Activated CD8-positive, alpha-beta memory T cell treated with anti-CD3 and anti-CD28 coated beads, Interleukin-2, amount 50 U/mL, for 24 hours (primary cell): ENCODE measurements around the gene SSH3.
"Not testable (repeated sequence)": the region's sequence is repeated elsewhere in the genome, so short reads cannot be mapped to it uniquely, and the experiment has no call there.

Experiments
- DNase-seq: peaks from one replicate; pipeline ENCODE4 v3.0.0-alpha.2; 2020; ENCODE audit errors: extremely low read depth

The SSH3 gene

DNA sequence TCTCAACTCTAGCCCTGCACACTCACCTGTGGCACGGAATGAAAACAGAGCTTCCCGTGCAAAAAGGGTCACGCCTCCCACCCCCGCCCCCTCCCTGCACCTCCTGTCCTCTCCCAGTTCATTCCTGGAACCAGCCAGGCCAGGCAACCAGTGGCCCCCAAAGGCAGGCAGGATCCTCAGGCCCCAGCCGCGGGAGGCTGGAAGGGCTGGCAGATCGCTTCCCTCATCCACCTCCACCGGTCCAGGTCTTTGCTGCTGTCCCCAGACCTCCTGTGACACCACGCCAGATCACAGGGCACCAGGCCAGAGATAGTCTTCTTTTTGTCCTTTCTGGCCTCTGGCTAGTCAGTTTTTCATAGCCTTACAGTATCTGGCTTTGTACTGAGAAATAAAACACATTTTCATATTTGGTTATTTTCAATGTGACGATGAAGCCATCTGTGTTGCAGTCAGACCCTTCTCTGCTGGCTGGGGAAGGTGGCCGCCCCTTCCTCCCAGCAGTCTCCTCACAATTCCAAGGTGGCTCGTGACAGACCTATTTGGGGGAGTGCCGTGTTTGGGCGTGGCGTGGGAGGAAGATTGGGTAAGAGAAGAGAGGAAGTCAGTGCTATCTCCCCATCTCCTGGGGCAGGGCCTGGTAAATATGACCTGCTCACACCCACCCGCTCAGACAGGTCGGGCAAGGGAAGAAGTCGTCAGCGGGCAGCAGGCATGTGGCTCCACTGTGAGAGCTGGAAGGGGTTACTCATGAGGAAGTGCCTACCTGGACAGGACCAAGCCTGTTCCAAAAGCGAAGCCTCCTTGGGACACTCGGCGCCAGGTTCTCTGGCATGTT, 9.1 kb downstream of the SSH3 start:
- DNase-seq: no peak

DNA sequence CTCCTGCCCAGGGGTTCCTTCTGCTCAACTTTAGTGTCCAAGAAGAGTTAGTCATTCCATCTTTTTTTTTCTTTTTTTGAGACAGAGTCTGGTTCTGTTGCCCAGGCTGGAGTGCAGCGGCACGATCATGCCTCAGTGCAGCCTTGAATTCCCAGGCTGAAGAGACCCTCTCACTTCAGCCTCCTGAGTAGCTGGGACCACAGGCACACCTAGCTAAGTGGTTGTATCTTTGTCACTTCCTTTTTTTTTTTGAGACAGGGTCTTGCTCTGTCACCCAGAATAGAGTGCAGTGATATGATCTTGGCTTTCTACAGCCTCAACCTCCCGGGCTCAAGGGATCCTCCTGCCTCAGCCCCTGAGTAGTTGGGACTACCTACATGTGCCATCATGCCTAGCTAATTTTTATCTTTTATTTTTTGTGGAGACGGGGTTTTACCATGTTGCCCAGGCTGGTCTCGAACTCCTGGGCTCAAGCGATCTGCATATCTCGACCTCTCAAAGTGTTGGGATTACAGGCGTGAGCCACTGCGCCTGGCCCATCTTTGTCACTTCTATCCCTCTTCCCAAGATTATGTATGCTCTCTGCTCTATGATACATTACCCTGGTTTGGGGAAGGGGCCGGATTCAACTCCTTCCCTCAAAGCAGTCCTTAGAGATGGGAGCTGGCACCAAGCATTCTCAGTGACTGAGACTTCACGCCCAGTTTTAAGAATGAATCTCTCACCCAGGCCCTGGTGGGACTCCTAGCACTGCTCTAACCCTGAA, 10.0 kb downstream of the SSH3 start:
- no peak for DNase-seq

DNA sequence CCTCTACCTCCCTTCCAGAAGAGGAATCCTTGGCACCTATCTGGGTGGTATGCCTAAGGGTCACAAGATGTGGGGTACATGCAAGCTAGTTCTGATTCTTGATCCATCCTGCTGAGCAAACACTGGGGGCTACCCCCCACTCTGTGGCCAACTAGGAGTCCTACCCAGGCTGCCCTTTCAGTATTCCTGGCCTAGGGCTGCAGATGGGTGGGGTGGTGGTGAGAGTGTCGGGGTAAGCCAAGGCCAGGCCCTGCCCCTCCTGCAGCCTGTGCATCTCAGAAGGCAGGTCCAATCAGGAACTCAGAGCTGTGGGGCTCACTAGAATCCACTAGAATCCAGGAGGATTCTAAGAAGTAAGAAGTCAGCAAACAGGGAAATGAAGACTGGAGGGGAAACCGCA, 10.9 kb downstream of the SSH3 start:
- DNase-seq: no peak

DNA sequence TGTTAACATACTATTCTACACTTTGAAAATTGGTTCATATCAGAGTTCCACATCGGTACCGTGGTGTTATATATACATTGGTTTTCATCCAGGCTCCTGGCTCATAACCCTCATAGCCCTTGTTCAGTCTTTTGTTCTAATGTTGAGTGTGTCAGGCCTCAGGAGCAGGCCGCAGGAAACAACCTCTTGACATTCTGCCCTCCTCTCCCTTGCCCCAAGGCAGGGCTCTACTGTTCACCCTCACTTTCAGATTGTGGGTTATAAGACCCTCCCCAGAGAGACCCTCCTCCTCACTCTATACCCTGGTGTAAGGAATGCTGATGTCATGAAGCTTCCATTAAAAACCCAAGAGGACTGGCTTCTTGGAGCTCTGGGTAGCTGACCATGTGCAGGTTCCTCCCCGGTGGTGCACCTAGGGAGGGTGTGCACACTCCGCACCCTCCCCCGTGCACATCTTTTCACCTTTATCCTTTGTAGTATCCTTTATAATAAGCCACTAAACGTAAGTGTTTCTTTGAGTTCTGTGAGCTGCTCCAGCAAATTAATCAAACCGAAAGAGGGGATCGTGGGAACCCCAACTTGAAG, 12.1 kb downstream of the SSH3 start:
- DNase-seq: no peak

DNA sequence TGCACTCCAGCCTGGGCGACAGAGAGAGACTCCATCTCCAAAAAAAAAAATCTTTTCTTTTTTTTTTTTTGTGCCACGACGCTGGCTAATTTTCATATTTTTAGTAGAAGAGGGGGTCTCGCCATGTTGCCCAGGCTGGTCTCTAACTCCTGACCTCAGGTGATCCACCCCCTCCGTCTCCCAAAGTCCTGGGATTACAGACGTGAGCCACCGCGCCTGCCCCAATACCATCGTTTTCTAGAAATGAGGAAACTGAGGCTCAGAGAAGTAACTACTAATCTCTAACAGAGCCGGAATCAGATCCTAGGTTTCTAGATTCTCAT, 13.5 kb downstream of the SSH3 start:
- DNase-seq: no peak

DNA sequence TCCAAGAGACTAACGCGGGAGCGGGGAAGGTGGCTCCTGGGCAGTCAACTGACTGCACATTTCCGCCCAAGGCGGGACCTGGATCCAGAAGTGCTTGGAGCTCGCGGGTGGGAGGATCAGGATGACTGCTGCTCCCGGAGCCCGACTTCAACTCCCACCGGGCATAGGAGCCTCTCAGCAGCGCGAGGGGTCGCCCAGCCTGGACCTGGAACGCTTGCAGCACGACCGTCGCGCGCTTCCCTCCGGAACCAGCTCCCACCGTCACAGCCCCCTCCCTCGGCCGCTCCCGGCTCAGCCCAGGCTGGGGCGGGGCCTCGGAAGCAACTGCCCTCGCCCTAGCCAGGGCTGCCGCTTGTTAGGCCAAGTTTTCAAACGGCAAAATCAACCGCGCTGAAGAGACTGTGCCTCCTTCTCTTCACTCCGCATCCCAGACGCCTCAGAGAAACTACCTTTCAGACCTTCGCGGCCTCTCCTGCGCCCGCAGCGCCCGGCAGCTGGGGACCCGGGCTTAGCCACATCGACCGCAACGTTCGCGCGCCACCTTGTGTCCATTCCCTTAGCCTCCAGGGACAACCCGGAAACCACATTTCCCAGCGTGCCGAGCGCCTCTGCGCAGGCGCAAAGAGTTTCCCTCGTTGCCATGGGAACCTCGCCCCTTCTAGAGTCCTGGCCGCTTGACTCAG, 14.0 kb downstream of the SSH3 start:
- DNase-seq: peak; percentile 99

DNA sequence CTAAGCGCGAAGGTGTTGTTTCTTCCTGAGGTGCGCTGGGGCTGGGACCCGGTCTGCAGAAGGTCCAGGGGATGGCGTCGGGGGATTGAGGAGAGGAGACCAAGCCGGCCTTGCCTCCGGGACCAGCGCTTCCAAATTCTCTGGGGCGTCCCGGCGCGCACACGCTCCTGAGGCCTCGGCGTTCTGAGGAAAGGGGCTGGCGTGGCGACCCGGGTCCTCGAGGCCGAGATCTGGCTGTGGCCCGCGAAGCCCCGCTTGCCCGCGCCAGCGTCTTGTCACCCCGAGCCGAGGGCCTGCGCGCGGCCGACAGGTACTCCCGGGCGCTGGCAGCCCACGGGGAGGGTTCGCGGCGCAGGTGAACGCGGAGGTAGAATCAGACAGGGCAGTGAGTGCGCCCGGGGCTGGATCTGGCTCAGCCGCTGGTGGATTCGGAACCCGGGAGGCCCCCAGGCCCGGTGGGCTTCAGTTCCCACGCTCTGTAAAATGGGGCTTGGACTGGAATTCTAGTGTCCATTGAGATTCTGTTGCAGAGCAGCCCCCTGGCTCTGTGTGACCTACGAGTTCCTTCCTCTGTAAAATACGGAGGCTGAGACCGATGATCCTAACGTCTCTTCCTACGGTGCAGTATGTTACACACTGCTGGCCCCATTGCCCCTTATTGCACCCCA, 14.7 kb downstream of the SSH3 start:
- no peak for DNase-seq

DNA sequence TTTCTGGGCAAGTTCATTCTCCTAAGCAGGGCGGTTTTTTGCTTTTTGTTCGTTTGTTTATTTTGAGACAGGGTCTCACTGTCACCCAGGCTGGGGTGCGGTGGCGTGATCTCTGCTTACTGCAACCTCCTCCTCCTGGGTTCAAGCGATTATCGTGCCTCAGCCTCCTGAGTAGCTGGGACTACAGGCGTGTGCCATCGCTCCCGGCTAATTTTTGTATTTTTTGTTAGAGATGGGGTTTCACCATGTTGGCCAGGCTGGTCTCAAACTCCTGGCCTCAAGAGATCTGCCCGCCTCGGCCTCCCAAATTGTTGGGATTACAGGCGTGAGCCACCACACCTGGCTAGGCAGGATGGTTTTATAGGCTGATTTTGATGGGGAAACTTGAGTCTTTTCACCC, 15.5 kb downstream of the SSH3 start:
- DNase-seq: not testable (repeated sequence)

DNA sequence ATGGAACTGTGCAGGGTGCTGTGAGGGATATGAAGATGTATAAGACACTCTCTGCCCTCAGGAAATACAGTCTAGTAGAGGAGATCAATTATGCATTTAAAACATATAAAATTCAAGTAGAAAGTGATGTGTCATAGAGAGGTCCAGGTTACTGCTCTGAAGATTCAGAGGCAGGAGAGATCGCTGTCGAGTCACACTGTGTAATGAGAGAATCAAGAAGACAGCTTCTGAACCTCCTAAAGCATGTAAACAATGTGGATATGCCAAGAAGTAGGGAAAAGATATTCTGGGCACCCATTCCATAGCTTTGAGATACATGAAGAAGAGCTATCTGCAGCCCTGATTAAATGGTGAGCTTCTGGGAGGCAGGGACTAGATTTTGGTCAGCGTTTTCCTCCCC, 16.7 kb downstream of the SSH3 start:
- no peak for DNase-seq

DNA sequence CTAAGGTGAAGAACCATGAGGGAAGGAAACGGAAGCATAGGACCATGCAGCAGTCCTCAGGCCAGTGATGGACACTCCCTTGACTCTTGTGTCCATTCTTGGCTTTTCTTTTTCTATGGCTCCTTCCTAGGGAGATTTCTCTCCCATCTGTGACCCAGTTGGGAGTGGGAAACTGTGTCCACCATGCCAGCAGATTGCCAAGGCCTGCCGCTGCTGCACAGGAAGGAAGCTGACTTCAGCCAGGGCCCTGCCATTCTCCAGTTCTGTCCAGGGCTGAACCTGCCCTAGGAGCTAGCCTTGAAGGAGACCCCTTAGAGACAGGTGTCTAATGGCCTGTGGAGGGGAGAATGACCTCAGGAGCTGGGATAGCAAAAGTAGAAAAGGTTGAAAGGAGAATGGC, 17.4 kb downstream of the SSH3 start:
- DNase-seq: no peak

DNA sequence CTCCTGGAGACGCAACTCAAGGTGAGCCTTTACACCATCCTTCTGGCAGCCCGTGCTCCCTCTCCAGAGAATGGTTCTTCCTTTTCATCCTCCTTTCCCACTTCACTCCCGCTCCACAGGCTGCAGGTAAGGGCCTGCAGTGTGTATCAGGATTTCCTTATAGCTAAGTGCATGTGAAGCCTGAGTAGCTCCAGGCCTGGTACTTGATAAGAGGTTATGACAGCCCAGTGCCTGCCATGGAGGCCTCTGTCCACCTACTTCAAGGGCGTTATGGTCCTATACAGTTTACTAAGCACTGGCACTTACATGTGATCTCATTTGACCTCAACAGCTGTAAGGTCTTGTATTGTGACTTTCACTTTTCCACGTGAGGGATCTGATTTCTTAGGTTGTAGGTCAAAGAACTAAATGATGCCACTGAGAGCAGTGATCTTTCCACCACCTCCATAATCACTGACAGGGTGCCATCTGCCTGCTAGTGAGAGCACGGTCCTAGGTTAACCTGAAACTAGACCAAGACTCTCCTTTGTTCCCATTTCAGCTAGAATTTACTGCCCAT, 18.1 kb downstream of the SSH3 start:
- DNase-seq: no peak

DNA sequence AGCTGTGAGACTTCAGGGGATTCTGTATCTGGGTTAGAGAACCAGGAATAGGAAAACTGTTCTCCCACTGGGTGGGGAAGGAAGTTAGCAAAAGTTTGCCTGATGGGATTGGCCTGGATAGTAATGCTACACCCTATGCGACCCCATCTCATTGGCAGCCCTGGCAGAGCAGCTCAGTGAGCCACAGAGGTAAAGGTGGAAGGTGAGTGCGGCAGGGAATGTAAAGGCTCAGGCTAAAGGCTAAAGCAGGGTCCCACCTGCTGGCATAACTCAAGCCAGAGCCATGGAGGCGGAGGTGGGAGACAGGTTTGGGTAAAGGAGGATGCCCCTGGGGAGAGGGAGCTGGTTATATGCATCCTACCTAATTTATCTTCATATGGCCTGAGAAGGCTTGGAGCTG, 18.7 kb downstream of the SSH3 start:
- no peak for DNase-seq

DNA sequence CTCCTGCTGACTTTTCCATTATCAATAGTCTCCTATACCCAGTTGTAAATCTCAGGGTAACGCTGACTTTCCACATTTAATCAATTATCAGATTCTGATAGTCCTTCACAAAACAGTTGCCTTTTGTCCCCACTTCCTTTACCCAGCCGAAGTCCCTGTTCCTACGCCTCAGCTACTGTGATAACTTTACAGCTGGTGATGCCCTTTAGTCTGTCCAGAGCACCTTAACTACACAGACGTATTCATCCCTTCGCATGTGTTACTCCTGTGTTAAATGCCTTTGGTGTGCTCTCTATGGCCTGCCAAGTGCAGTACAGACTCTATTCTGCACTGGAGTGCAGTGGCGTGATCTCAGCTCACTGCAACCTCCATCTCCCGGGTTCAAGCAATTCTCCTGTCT, 20.2 kb downstream of the SSH3 start:
- no peak for DNase-seq

DNA sequence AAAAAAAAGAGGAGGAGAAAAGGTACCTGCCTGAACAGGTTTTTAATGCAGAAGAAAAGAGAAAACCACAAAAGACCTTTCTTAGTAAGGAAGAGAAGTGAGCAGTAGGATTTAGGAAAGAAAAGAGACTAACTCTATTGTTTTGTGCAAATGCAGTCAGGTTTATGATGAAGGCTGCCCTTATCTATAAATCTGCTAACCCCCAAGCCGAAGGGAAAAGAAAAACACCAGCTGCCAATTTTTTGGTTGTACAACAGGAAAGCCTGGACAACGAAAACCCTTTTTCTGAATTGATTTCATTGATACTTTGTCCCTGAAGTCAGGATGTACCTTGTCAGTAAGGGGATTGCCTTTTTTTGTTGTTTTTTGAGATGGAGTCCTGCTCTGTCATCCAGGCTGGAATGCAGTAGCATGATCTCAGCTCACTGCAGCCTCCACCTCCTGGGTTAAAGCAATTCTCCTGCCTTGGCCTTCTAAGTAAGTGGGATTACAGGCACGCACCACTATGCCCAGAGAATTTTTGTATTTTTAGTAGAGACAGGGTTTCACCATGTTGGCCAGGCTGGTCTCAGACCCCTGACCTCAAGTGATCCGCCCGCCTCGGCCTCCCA, 28.9 kb downstream of the SSH3 start:
- no peak for DNase-seq

DNA sequence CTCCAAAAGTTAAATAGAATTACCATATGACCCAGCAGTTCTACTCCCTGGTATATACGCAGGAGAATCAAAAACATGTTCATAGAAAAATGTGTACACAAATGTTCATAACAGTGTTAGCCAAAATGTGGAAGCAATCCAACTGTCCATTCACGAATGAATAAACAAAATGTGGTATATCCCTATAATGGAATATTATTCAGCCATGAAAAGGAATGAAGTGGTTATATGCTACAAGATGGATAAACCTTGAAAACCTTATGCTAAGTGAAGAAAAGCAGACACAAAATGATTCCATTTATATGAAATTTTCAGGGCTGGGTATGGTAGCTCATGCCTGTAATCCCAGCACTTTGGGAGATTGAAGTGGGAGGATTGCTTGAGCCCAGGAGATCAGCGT, 33.9 kb downstream of the SSH3 start:
- no peak for DNase-seq

DNA sequence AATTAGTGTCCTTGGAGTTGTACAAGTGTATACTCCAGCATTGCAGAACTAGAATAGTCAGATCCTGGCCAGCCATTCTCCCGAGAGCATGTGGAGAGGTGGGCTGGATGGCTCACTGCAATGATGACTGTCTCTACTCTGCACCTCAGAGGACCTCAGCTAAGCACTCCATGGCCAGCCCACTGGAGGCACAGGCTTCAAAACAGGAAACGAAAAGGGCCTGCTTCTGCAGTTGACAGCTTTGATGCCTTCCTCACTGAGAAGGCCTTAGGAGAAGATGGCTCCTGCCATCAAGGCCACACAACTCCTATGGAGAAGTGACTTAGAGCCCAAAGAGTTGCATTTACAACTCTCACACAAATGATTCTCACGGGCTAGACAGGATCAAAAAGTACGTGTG, 40.9 kb downstream of the SSH3 start:
- DNase-seq: no peak

DNA sequence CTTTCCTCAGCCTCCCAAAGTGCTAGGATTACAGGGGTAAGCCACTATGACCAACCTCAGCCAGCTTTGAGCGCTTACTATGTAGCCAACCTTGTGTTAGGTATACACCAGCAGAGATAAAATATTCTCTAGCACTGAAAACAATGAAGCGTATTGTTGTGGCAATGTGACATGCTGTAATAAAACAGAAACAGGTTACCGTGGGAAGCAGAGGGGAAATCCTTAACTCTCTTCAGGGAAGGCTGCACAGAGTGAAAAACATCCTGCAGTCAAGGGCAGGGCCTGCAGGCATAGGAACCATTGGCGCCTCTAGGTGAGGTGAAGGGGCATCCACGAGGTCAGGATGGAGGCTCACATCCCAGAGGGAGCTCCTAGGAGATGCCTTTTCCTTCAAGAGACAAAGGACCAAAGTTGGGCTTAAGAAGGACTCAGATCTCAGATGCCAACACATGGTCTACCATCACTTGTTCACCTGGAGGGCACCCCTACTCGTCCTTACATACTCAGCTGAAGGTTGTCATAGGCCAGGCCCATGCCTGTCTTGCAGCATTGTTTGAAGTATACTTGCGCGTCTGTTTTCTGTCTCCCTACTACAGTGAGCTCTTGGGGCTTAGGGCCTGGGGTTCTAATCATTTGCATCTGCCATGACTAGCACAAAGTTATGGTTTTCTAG, 42.1 kb downstream of the SSH3 start:
- DNase-seq: no peak

DNA sequence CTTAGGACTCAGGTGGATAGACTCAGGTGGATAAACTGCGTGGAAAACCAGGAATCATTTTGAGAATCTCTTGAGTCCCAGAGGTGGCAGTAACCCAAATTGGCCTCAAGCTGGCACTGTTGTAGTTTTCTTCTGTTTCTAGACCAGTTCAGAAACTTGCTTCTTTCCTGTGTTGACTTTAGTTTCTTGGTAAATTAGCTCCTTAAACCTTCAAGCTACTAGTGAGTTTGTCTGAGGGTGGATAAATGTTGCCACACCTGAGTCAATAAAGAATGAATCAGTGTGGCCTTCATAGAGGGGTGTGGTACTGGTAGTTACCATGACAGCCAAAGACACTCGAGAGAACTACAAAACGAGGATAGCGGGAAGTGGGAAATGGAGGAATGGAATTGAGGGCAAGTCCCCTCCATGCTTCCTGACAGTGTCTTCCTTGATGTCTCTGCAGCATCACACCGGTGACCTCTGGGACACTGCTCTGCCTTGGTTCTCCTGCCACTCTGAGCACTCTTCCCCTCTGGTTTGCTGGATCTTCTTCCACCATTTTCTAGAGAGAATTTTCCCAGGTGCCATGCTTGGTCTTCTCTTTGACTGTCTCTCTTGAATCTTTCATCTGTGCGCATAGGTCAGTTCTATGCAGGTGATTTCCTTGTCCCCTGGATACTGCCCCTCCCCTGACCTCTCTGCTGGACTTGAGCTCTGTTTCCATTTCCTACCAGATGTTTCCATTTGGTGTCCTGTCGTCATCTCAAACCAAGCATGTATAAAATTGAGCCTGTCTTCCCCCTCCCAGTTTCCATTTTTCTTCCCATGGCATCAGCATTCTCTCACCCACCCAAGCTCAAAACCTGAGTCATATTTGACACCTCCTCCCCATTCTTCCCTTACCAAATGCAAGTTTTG, 42.8 kb downstream of the SSH3 start:
- DNase-seq: no peak

DNA sequence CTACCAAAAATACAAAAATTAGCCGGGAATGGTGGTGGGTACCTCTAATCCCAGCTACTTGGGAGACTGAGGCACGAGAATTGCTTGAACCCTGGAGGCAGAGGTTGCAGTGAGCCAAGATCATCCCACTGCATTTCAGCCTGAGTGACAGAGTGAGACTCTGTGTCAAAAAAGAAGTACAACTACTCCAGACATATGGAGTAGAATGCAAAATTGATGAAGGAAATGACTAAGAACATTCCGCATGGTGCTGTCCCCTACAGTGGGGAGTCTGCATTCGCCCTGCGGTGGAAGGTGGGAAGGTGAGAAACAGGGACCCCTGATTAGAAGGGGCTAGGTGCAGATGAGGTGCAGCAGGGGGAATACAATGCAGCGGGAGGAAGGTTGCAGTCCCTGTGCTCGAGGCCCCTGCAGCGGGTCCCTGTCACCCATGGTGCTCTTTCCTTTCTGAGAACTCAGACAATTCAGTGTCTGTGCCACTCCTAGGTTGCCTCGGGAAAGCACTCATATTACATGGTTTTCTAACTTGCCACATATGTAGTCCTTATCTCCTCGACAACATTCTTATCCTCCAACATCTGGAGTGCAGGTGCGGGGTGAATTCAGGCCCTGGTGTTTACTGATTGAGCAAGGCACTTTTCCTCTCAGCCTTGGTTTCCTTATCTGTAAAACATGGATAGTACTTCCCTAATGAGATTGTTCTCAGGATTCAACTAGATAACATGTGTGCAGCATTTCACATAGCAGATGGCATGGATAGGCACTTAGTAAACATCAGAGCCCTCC, 44.8 kb downstream of the SSH3 start:
- DNase-seq: no peak
